GM21381 (cell line): ENCODE measurements around the gene TNFAIP1.
"Not testable (repeated sequence)": the region's sequence is repeated elsewhere in the genome, so short reads cannot be mapped to it uniquely, and the experiment has no call there.

Experiments used
- ATAC-seq: cut with Tn5 transposase; IDR thresholded peaks from one replicate; pipeline ENCODE4 v1.9.1; 2021; ENCODE audit warnings: mild to moderate bottlenecking, moderate library complexity; ENCODE audit not compliant: unreplicated experiment

Gene TNFAIP1, protein sequence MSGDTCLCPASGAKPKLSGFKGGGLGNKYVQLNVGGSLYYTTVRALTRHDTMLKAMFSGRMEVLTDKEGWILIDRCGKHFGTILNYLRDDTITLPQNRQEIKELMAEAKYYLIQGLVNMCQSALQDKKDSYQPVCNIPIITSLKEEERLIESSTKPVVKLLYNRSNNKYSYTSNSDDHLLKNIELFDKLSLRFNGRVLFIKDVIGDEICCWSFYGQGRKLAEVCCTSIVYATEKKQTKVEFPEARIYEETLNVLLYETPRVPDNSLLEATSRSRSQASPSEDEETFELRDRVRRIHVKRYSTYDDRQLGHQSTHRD

DNA sequence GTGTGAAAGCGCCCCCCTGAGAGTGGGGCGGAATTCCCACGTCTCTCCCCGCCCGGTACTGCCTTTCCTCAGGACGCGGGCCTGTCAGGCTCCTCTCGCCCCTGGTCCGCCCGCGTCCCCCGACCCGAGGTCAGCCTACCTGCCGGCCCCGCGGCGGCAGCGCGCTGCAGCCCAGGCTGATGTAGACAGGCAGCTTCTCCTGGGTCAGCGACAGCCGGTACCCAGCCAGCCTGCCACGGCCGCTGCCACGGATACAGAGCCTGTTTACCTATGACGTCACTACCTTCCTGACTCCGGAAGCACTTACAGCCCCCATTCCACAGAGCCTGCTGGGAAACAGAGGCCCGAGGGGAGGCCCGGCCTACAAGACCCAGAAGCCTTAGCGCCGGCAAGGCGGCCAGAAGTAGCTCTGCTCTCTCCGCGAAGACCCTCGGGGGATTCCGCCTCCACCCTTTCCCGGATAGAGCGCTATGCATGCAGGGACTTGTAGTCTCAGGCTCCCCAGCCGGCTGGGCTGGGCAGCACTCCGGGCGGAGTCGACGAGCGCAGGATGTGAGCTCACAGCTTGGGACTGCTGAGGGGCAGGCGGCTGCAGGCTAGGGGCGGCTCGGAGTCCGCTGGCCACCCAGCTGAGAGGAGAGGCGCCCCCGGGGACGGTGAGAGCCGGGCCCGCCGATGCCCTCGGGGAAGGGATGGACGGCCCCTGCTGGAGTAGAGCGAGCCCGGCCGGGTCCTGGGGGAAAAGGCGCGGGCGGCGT is at the start of gene TNFAIP1, which contains the start of gene IFT20:
TNFAIP1 (plus strand) TSS at position 561 of the 758 bp plus-strand sequence. CDS start 3,761 bp downstream, outside the sequence.
IFT20 (minus strand) TSS at position 272 of the 758 bp plus-strand sequence. CDS start 3,487 bp downstream, outside the sequence.
- ATAC-seq, result peak; percentile 97

- ATAC-seq, result no peak
Observed at GRCh38 chr17:28285965-28286364, 49.6 kb upstream of the TNFAIP1 start.

GRCh38 chr17:28290703-28291102 is 44.9 kb upstream of the TNFAIP1 start:
- no peak for ATAC-seq

- ATAC-seq, result no peak
Observed at GRCh38 chr17:28291780-28292330, 43.7 kb upstream of the TNFAIP1 start.

DNA sequence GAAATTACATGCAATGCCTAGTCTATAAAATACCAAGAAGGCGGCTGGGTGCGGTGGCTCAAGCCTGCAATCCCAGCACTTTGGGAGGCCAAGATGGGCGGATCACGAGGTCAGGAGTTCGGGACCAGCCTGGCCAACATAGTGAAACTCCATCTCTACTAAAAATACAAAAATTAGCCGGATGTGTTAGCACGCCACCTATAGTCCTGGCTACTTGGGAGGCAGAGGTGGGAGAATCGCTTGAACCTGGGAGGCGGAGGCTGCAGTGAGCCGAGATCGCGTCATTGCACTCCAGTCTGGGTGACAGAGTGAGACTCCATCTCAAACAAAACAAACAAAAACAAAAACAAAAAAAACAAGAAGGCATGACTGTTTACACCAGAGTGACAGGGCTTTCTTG is 42.7 kb upstream of the TNFAIP1 start:
- not testable (repeated sequence) for ATAC-seq

DNA sequence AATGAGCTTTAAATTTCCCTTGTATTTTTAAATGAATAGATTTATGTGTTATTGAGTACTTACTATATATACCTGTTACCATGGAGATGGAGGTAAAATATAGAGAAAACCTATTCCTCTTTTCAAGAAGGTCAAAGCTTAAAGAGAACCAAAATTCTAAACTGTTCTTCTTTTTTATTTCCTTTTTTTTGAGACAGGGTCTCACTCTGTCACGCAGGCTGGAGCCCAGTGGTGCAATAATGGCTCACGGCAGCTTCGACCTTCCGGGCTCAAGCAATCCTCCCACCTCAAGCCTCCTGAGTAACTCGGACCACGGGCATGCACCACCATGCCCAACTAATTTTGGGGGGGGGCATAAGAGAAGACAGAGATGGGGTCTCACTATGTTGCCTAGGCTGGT is 41.6 kb upstream of the TNFAIP1 start:
- ATAC-seq, result no peak

DNA sequence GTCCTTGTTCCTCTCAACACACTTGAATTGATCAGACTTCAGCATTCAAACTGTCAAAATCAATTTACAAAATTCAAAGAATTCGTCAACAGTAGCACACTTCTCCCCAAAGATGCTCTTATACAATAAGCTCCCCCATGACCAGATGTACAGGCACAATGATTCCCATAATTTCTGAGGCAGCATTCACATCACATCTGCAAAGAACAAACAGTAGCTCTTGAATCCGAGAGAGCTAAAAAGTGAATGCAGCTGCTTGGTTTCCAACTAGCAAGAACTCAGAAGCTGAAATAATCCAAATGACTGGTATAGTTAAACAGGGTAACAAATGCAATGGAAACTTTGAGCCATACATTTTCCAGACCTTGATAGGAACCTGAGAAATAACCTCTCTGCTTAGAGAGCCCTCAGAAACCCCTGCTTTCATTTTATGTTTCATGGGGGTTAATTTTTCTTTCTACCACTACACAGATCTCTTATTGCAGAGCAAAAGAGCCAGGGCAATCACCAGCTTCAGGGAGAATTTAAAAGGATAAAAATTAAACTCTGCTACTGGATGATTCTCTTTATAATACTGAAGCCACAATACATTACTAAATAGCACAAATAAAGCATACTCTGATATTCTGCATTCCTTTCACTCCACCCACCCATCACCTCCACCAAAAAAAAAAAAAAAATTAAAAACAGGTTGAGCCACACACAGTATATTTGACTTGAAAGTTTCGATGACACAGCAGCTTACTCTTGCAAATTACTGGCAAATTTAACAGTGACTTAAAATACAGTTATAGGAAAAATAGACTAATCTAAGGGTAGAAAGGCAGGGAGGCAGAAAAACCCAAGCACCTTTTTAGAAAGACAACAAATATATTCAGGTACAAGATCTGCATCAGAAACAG is 39.6 kb upstream of the TNFAIP1 start:
- no peak for ATAC-seq

GRCh38 chr17:28298449-28298848 is 37.1 kb upstream of the TNFAIP1 start:
- ATAC-seq, result no peak

- no peak for ATAC-seq
Observed at GRCh38 chr17:28306954-28307401, 28.6 kb upstream of the TNFAIP1 start.

- ATAC-seq, result no peak
Observed at GRCh38 chr17:28313841-28314240, 21.7 kb upstream of the TNFAIP1 start.

DNA sequence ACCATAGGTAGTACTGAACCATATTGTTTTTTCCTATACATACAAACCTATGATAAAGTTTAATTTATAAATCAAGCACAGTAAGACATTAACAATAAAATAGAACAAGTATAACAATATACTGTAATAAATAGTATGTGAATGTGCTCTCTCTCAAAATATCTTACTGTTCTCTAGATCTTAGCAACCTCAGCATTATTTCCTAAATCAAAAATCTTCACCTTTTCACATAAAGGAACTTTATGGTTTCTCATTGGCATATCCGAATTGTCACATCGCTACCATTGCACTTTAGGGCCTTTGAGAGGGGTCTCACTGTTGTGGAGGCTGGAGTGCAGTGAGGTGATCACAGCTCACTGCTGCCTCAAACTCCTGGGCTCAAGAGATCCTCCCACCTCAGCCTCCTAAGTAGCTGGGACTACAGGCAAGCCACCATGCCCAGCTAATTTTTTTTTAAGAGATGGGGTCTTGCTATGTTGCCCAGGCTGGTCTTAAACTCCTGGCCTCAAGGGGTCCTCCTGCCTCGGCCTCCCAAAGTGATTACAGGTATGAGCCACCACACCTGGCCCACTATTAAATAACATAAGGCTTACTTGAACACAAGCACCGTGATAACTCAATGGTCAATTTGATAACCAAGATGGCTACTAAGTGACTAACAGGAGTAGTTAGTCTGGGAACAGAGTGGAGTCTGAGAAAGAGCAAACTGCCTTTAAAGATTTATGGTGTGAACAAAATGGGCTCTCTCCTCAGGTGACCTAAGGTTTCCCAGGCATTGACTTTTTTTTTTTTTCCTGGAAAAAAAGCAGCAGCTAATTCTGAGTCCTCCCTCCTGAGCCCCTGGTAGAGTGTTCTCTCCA is 19.5 kb upstream of the TNFAIP1 start:
- ATAC-seq, result no peak

DNA sequence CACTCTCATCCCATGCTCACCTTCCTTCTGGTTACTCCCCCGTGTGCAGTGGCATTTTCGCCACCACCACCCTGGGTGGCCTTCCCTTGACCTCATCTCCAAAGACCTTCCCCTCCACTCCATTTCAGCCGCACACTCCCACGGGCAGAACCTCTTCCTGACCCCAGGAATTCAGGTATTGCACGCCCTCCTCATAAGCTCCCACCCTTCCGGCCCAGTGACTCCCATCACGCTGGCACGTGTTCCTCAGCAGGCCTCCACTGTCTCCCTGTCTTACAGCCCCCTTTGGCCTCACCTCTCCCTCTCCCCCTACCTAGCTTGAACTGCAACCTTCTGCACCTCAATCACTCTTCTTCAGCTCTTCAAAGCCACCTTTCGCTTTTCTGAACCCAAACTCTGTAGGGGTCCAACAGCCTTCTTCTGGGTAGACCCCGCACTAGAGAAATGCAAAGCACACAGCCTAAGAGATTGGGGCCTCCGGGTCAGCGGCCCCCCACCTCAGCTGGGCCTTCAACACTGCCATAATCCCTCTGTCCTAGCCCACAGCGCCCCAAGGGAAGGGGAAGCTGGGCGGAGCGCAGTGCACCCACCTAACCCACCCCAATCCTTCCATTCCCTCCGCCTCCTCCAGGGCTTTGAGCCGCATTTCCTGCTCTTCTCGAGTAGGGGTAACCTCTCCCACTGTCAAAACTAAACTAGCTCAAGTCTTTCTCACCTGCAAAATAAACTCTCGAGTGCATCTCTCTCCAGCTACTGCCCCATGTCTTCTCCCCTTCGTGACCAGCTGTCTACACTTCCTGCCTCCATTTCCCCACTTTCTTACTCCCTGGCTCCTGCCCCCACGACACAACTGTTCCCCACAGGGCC is 18.2 kb upstream of the TNFAIP1 start:
- no peak for ATAC-seq

GRCh38 chr17:28317966-28318758 is 17.4 kb upstream of the TNFAIP1 start:
- peak; percentile 11 for ATAC-seq

GRCh38 chr17:28318759-28319597 is 16.6 kb upstream of the TNFAIP1 start, which contains the start of gene TMEM97:
TSS of gene TMEM97 (plus strand) at chr17:28319200. CDS start at chr17:28319240, 40 bp downstream.
- ATAC-seq, result peak; percentile 94

GRCh38 chr17:28319598-28319935 is 16.0 kb upstream of the TNFAIP1 start:
- ATAC-seq, result no peak

DNA sequence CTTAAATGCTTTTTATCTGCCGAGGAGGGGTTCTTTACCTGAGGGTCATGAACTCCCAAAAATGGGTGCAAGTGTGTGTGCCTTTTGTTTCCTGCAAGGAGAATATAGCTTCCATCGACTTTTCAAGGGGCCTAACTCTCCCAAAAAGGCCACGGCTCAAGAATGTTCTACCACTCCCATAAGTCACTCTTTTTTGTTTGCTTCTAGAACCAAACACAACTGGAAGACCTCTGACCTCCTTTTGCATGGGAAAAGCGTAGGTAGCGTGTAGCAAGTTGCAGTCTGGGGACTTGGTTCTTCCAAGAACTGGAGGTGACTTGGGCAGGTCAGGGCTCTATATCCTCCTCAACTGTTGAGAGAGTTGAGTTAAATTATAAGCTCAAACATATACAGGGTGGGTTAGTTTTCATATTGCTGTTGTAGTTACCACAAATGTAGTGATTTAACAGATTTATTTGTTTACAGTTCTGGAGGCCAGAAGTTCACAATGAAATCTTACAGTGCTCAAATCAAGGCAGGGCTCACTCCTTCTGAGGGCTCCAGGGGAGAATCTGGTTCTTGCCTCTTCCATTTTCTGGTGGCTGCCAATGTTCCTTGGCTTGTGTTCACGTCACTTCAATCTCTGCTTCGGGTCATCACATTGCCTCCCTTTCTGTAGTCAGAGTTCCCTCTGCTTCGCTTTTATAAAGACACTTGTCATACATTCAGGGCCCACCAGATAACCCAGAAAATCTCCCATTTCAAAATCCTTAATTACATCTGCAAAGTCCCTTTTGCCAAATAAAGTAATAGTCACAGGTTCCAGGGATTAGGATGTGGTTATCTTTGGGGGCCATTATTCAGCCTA is 15.1 kb upstream of the TNFAIP1 start:
- no peak for ATAC-seq
